ENCODE data around the gene STUB1. TPM values are rescaled to one million over a fixed set of nuclear protein-coding genes. Genes with fewer than 3 reads are reported as not detected.
A peak's percentile ranks its signal among the peaks of the same experiment; 100 is the strongest.

STUB1 gene
- total RNA-seq, 1 donor from 2014 or later: 98.9 TPM

DNA sequence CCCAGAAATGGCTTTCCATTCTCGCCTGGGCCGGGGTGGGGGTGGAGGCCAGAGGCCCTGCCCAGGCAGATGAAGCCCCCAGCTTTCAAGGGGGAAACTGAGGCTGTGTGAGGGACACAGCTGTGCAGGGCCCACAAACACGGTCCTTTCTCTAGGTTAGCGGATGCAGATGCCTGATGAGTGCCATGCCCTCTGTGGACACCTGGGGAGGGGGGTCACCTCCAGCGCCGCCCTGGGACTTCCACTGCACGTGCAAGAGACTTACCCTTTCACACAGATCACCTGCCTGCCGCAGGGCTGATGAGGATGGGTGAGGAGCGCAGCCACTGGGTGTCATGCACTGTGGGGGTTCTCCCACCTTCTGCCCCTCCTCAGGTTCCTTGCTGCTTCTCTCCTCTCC, 38.2 kb downstream of the STUB1 start:
- ATAC-seq (no peak), DNase-seq (no peak)
- no peak overlapping the region for H3K27ac ChIP-seq
- H3K9me3 ChIP-seq: no peaks in the 10 kb centered on the region
- TF ChIP-seq, protein P1, sequence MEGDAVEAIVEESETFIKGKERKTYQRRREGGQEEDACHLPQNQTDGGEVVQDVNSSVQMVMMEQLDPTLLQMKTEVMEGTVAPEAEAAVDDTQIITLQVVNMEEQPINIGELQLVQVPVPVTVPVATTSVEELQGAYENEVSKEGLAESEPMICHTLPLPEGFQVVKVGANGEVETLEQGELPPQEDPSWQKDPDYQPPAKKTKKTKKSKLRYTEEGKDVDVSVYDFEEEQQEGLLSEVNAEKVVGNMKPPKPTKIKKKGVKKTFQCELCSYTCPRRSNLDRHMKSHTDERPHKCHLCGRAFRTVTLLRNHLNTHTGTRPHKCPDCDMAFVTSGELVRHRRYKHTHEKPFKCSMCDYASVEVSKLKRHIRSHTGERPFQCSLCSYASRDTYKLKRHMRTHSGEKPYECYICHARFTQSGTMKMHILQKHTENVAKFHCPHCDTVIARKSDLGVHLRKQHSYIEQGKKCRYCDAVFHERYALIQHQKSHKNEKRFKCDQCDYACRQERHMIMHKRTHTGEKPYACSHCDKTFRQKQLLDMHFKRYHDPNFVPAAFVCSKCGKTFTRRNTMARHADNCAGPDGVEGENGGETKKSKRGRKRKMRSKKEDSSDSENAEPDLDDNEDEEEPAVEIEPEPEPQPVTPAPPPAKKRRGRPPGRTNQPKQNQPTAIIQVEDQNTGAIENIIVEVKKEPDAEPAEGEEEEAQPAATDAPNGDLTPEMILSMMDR (IDR thresholded peaks at IDR 0.05): no peak
- H3K4me3 ChIP-seq: no peak overlapping the region
- intact Hi-C loops (cut with DNase I): loop anchor here (10.0 kb wide), 1 partner anchor 66 kb away; the partner anchor contains the start of genes CHTF18 and RPUSD1
- peaks cover 29% of the 10 kb centered on the region for H3K4me1 ChIP-seq
- H3K27me3 ChIP-seq: no peaks in the 10 kb centered on the region
- H3K36me3 ChIP-seq: no peaks in the 10 kb centered on the region

DNA sequence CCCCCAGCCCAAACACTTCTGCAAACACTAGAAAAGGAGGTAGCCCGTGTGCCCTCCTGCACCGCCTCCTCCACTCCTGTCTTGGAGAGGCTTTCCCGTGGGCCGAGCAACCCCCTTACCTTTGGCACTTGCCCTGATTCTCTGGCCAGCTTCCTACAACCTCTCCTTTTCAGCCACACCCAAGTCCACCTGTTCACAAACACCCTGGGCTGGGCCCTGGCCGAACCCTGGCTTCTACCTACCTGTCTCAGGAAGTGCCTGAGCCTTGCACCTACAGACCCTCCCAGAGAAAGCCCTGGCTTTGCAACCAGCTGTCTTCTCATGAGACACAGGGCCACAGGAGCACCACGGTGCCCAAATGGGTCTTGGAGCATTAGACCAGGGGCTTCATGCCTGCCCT, 38.7 kb downstream of the STUB1 start:
- no peaks in the 10 kb centered on the region for H3K27me3 ChIP-seq
- intact Hi-C loops (cut with DNase I): loop anchor here (10.0 kb wide), 1 partner anchor 66 kb away; the partner anchor contains the start of genes CHTF18 and RPUSD1

DNA sequence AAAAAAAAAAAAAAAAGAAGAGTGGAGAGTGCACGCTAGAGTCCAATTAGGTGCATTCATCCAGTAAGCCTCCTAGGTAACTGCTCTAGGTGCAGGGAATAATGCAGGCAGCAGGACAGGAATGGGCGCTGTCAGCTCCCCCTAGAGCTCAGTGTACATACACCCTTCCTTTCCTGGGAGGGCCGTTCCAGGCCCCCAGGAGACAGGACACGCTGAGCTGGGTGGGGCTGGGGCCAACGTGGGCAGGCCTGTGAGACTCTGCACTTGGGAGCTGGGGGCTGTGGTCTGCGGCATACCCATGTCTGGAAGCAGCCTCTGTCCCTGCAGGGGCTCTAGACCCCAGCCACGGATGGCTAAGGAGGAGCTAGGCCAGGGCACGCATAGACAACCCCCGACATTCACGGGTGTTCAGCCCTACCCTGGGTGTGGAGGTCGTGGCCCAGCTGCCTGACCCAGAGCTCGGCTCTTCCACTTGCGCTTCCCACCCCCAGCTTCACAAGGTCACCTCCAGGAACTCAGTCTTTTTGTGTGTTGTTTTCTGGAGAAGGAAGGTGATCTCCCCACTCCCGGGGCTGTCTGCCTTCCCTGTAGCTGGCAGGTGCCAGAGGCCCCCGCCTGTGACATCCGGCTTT, 39.7 kb downstream of the STUB1 start:
- peak overlapping the region; percentile 85 for H3K4me3 ChIP-seq
- H3K36me3 ChIP-seq: no peaks in the 10 kb centered on the region
- H3K27me3 ChIP-seq: no peaks in the 10 kb centered on the region
- H3K4me1 ChIP-seq: peaks cover 24% of the 10 kb centered on the region
- intact Hi-C loops (cut with DNase I): loop anchor here (10.0 kb wide), 1 partner anchor 65 kb away; the partner anchor contains the start of genes CHTF18 and RPUSD1
- H3K9me3 ChIP-seq: no peaks in the 10 kb centered on the region
- TF ChIP-seq, protein P1 (IDR thresholded peaks at IDR 0.05): peak; percentile 8
- no peak for ATAC-seq
- peak overlapping the region; percentile 84 for H3K27ac ChIP-seq
- no peak for DNase-seq

More for the DNA sequence above, 38.7 kb downstream of the STUB1 start:
- Histone ChIP-seq H3K4me3 (no peak overlapping the region), H3K36me3 (no peaks in the 10 kb centered on the region), H3K4me1 (peaks cover 29% of the 10 kb centered on the region), H3K9me3 (no peaks in the 10 kb centered on the region), H3K27ac (no peak overlapping the region)
- TF ChIP-seq, protein P1 (IDR thresholded peaks at IDR 0.05): no peak
- DNase-seq: no peak
- no peak for ATAC-seq

GRCh38 chr16:720447-720989, 40.3 kb downstream of the STUB1 start:
- peak; percentile 1 for ATAC-seq
- intact Hi-C loops (cut with DNase I): no loop called here
- Histone ChIP-seq H3K36me3 (no peaks in the 10 kb centered on the region), H3K9me3 (no peaks in the 10 kb centered on the region), H3K4me3 (peak overlapping the region; percentile 85), H3K27me3 (no peaks in the 10 kb centered on the region), H3K27ac (peak overlapping the region; percentile 84), H3K4me1 (peaks cover 24% of the 10 kb centered on the region)
- DNase-seq: no peak
- TF ChIP-seq, protein P1 (IDR thresholded peaks at IDR 0.05): peak; percentile 20

DNA sequence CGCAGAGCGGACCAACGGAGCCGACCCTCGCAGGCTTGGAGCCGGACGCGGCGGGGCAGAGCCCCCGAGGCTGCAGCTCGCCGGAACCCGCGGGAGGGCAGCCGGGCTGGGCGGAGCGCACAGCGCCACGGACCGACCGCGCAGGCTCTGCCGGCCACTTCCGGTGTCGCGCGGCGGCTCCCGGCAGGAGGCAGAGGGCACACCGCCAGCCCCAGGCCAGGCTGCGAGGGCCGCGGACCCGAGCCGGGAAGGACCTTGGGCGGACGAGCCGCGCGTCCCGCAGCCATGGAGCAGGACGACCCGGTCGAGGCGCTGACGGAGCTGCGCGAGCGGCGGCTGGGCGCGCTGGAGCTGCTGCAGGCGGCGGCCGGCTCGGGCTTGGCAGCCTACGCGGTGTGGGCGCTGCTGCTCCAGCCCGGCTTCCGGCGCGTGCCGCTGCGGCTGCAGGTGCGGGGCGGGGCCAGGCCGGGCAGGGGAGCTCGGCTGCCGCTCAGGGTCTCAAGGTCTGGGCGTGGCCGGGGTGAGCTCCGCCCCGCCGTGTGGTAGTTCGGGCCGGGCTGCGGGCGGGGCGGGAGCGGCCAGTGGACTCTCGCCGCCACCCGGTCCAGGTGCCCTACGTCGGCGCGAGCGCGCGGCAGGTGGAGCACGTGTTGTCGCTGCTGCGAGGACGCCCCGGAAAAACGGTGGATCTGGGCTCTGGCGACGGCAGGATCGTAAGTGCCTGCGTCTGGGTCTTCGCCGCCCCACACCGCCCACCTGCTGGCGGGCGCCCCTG, 41.0 kb downstream of the STUB1 start, which contains the start of gene ANTKMT:
Gene ANTKMT, plus strand, starts transcription at position 157 of the 775 bp plus-strand sequence. Its CDS starts 129 bp downstream, at position 286.
- peaks cover 20% of the 10 kb centered on the region for H3K4me1 ChIP-seq
- TF ChIP-seq, protein P1 (IDR thresholded peaks at IDR 0.05): no peak
- peak; percentile 93 for DNase-seq

More for the DNA sequence above, 41.0 kb downstream of the STUB1 start, which contains the start of gene ANTKMT:
- ATAC-seq: peak; percentile 91
- Histone ChIP-seq H3K4me3 (peak within 1 kb of the TSS; percentile 85), H3K36me3 (no peaks in the 10 kb centered on the region), H3K27ac (peak within 1 kb of the TSS; percentile 84), H3K27me3 (peaks cover under 1% of the 10 kb centered on the region), H3K9me3 (no peaks in the 10 kb centered on the region)
- intact Hi-C loops (cut with DNase I): no loop called here

Measured in upper lobe of right lung (tissue), 1 donor.